SJSA1 (cell line): ENCODE data around the gene SPOCK2. TPM values are rescaled to one million over a fixed set of nuclear protein-coding genes. Genes with fewer than 3 reads are reported as not detected.

Experiments used
- DNase-seq, 2 experiments: peaks; one replicate each; pipeline ENCODE4 v3.0.0-alpha.2; 2015 to 2020; ENCODE audit warnings: low spot score in 2 of 2, low read depth in 1 of 2
- H3K27ac ChIP-seq: fragments of 250-450 bp; sonication (Bioruptor Pico); 2 replicates; pipeline ENCODE4 v1.5.1; 2020; ENCODE audit warnings: mild to moderate bottlenecking, moderate library complexity
- H3K27me3 ChIP-seq: fragments of 250-450 bp; sonication (Bioruptor Pico); replicated peaks from 2 replicates; pipeline ENCODE4 v1.5.1; 2020; ENCODE audit warnings: mild to moderate bottlenecking, moderate library complexity
- H3K36me3 ChIP-seq: fragments of 250-450 bp; sonication (Bioruptor Pico); 2 replicates; pipeline ENCODE4 v1.5.1; 2020; ENCODE audit warnings: mild to moderate bottlenecking
- H3K4me1 ChIP-seq: fragments of 250-450 bp; sonication (Bioruptor Pico); replicated peaks from 2 replicates; pipeline ENCODE4 v1.6.1; 2021; ENCODE audit warnings: mild to moderate bottlenecking
- H3K4me3 ChIP-seq: fragments of 250-450 bp; sonication (Bioruptor Pico); 2 replicates; pipeline ENCODE4 v1.5.1; 2020; ENCODE audit warnings: mild to moderate bottlenecking
- H3K9me3 ChIP-seq: fragments of 250-450 bp; sonication (Bioruptor Pico); replicated peaks from 2 replicates; pipeline ENCODE4 v1.5.1; 2020; ENCODE audit warnings: mild to moderate bottlenecking
- total RNA-seq: library from RNA; depleted of rRNA; stranded (reverse); fragments of >200 nt; shearing (Covaris generic); gene quantifications from 2 replicates; pipeline ENCODE4 v1.2.3, GENCODE V29; 2014

The SPOCK2 gene
- total RNA-seq, 1 experiment from 2014 or later = not detected

- DNase-seq = no peak
- no peak overlapping the region for H3K27ac ChIP-seq
- H3K4me1 ChIP-seq = peaks cover 9% of the 10 kb centered on the region
- no peaks in the 10 kb centered on the region for H3K9me3 ChIP-seq
- peaks cover 24% of the 10 kb centered on the region for H3K27me3 ChIP-seq
- H3K4me3 ChIP-seq = no peak overlapping the region
- H3K36me3 ChIP-seq = no peaks in the 10 kb centered on the region
Measured at GRCh38 chr10:72089618-72090017, 1.3 kb upstream of the SPOCK2 start.

- H3K9me3 ChIP-seq = no peaks in the 10 kb centered on the region
- H3K27me3 ChIP-seq = peaks cover 24% of the 10 kb centered on the region
- no peaks in the 10 kb centered on the region for H3K36me3 ChIP-seq
- no peak for DNase-seq
- peaks cover 9% of the 10 kb centered on the region for H3K4me1 ChIP-seq
- H3K4me3 ChIP-seq = no peak overlapping the region
- H3K27ac ChIP-seq = no peak overlapping the region
Measured at GRCh38 chr10:72088889-72089575, 681 bp upstream of the SPOCK2 start.

- H3K27ac ChIP-seq = no peak overlapping the region
- peaks cover 9% of the 10 kb centered on the region for H3K4me1 ChIP-seq
- H3K27me3 ChIP-seq = peaks cover 24% of the 10 kb centered on the region
- H3K9me3 ChIP-seq = no peaks in the 10 kb centered on the region
- DNase-seq = no peak
- no peak overlapping the region for H3K4me3 ChIP-seq
- H3K36me3 ChIP-seq = no peaks in the 10 kb centered on the region
Measured at GRCh38 chr10:72087392-72087968, 871 bp downstream of the SPOCK2 start.

- Histone ChIP-seq H3K4me1 (peaks cover 9% of the 10 kb centered on the region), H3K9me3 (no peaks in the 10 kb centered on the region), H3K4me3 (no peak overlapping the region), H3K27ac (no peak overlapping the region), H3K36me3 (no peaks in the 10 kb centered on the region), H3K27me3 (peaks cover 24% of the 10 kb centered on the region)
- DNase-seq = no peak
Measured at GRCh38 chr10:72086466-72087391, 1.6 kb downstream of the SPOCK2 start.

GRCh38 chr10:72085864-72086465 is 2.4 kb downstream of the SPOCK2 start:
- H3K27me3 ChIP-seq = peaks cover 24% of the 10 kb centered on the region
- H3K4me1 ChIP-seq = peaks cover 9% of the 10 kb centered on the region
- H3K27ac ChIP-seq = no peak overlapping the region
- no peak for DNase-seq
- H3K36me3 ChIP-seq = no peaks in the 10 kb centered on the region
- H3K4me3 ChIP-seq = no peak overlapping the region
- H3K9me3 ChIP-seq = no peaks in the 10 kb centered on the region

GRCh38 chr10:72085166-72085565 is 3.2 kb downstream of the SPOCK2 start:
- Histone ChIP-seq H3K9me3 (no peaks in the 10 kb centered on the region), H3K36me3 (no peaks in the 10 kb centered on the region), H3K27ac (no peak overlapping the region), H3K27me3 (peaks cover 24% of the 10 kb centered on the region), H3K4me3 (no peak overlapping the region), H3K4me1 (peaks cover 9% of the 10 kb centered on the region)
- DNase-seq = no peak

GRCh38 chr10:72083790-72084459 is 4.4 kb downstream of the SPOCK2 start:
- Histone ChIP-seq H3K36me3 (no peaks in the 10 kb centered on the region), H3K27me3 (peaks cover 19% of the 10 kb centered on the region), H3K9me3 (no peaks in the 10 kb centered on the region), H3K27ac (no peak overlapping the region), H3K4me1 (peaks cover 9% of the 10 kb centered on the region), H3K4me3 (no peak overlapping the region)
- DNase-seq = no peak

- Histone ChIP-seq H3K4me1 (peaks cover 7% of the 10 kb centered on the region), H3K4me3 (no peak overlapping the region), H3K9me3 (no peaks in the 10 kb centered on the region), H3K36me3 (no peaks in the 10 kb centered on the region), H3K27me3 (peaks cover 11% of the 10 kb centered on the region), H3K27ac (no peak overlapping the region)
- DNase-seq = no peak
Measured at GRCh38 chr10:72082856-72083789, 5.2 kb downstream of the SPOCK2 start.

- no peaks in the 10 kb centered on the region for H3K36me3 ChIP-seq
- no peak overlapping the region for H3K4me3 ChIP-seq
- 0 out of 2 replicates have a peak, but pooled peaks cover 2% of the 10 kb centered on the region for H3K27me3 ChIP-seq
- DNase-seq = no peak
- no peaks in the 10 kb centered on the region for H3K4me1 ChIP-seq
- no peaks in the 10 kb centered on the region for H3K9me3 ChIP-seq
- no peak overlapping the region for H3K27ac ChIP-seq
Measured at GRCh38 chr10:72081772-72082590, 6.4 kb downstream of the SPOCK2 start.

- no peaks in the 10 kb centered on the region for H3K9me3 ChIP-seq
- H3K4me1 ChIP-seq = no peaks in the 10 kb centered on the region
- H3K4me3 ChIP-seq = no peak overlapping the region
- H3K27me3 ChIP-seq = no peaks in the 10 kb centered on the region
- H3K36me3 ChIP-seq = no peaks in the 10 kb centered on the region
- DNase-seq = no peak
- no peak overlapping the region for H3K27ac ChIP-seq
Measured at GRCh38 chr10:72081210-72081609, 7.1 kb downstream of the SPOCK2 start.

- no peaks in the 10 kb centered on the region for H3K36me3 ChIP-seq
- no peak overlapping the region for H3K4me3 ChIP-seq
- no peak for DNase-seq
- no peaks in the 10 kb centered on the region for H3K9me3 ChIP-seq
- no peak overlapping the region for H3K27ac ChIP-seq
- no peaks in the 10 kb centered on the region for H3K27me3 ChIP-seq
- H3K4me1 ChIP-seq = no peaks in the 10 kb centered on the region
Measured at GRCh38 chr10:72080042-72080975, 8.0 kb downstream of the SPOCK2 start.
